HepG2 (cell line): ENCODE measurements around the gene KCNQ2. TPM values are rescaled to one million over a fixed set of nuclear protein-coding genes. Genes with fewer than 3 reads are reported as not detected.
A peak's percentile ranks its signal among the peaks of the same experiment; 100 is the strongest.

Experiments used
- BCL3 ChIP-seq: sonication (generic); formaldehyde crosslinking; IDR thresholded peaks from 2 replicates; pipeline ENCODE4 v1.5.1; 2020; ENCODE audit warnings: mild to moderate bottlenecking, missing genetic modification reagents, moderate library complexity
- CBX1 ChIP-seq: IDR thresholded peaks from one replicate; pipeline ENCODE4 v1.6.1; 2016; ENCODE audit warnings: antibody characterized with exemption, low read depth
- DPF2 ChIP-seq: sonication (generic); formaldehyde crosslinking; IDR thresholded peaks from 2 replicates; pipeline ENCODE4 v1.4.0; 2020; ENCODE audit warnings: mild to moderate bottlenecking, low read depth, missing genetic modification reagents, borderline replicate concordance
- HDAC6 ChIP-seq: fragments of 200-600 bp; sonication (generic); IDR thresholded peaks from 2 replicates; pipeline ENCODE4 v1.7.0; 2017; ENCODE audit warnings: mild to moderate bottlenecking, antibody characterized with exemption, low read length, low read depth
- HNRNPLL ChIP-seq: fragments of 200-400 bp; formaldehyde crosslinking; IDR thresholded peaks from 2 replicates; pipeline ENCODE4 v1.6.1; 2017; ENCODE audit warnings: mild to moderate bottlenecking, low read depth, low read length; ENCODE audit not compliant: poor library complexity, severe bottlenecking
- IRX3 ChIP-seq: sonication (generic); formaldehyde crosslinking; IDR thresholded peaks from 2 replicates; pipeline ENCODE4 v1.8.1; 2023; ENCODE audit warnings: mild to moderate bottlenecking, low read depth, missing genetic modification reagents, borderline replicate concordance
- ISL2 ChIP-seq: sonication (generic); formaldehyde crosslinking; IDR thresholded peaks from 2 replicates; pipeline ENCODE4 v1.5.0; 2020; ENCODE audit warnings: missing genetic modification reagents
- MIXL1 ChIP-seq: IDR thresholded peaks from 2 replicates; pipeline ENCODE4 v1.6.1; 2016
- SKI ChIP-seq: fragments of 450-650 bp; IDR thresholded peaks from one replicate; pipeline ENCODE4 v1.6.1; 2018; ENCODE audit warnings: mild to moderate bottlenecking; ENCODE audit not compliant: partially characterized antibody
- TBP ChIP-seq: sonication (generic); formaldehyde crosslinking; IDR thresholded peaks from 2 replicates; pipeline ENCODE4 v1.5.0; 2020; ENCODE audit warnings: missing genetic modification reagents
- TRIM22 ChIP-seq: fragments of 450-650 bp; IDR thresholded peaks from 2 replicates; pipeline ENCODE4 v1.6.1; 2017
- ZNF232 ChIP-seq: sonication (generic); formaldehyde crosslinking; IDR thresholded peaks from 2 replicates; pipeline ENCODE4 v1.4.0; 2020; ENCODE audit warnings: missing genetic modification reagents, borderline replicate concordance
- ZNF331 ChIP-seq: sonication (generic); formaldehyde crosslinking; IDR thresholded peaks from 2 replicates; pipeline ENCODE4 v1.4.0; 2020; ENCODE audit warnings: missing genetic modification reagents
- ZNF547 ChIP-seq: sonication (generic); formaldehyde crosslinking; IDR thresholded peaks from 2 replicates; pipeline ENCODE4 v1.5.1; 2020; ENCODE audit warnings: mild to moderate bottlenecking, missing genetic modification reagents
- ZNF607 ChIP-seq: sonication (generic); formaldehyde crosslinking; IDR thresholded peaks from 2 replicates; pipeline ENCODE4 v1.5.1; 2020; ENCODE audit warnings: missing genetic modification reagents, mild to moderate bottlenecking, borderline replicate concordance
- ZNF749 ChIP-seq: sonication (generic); formaldehyde crosslinking; IDR thresholded peaks from 2 replicates; pipeline ENCODE4 v1.8.0; 2022; ENCODE audit warnings: mild to moderate bottlenecking, missing genetic modification reagents, moderate library complexity, borderline replicate concordance
- ZNF761 ChIP-seq: sonication (generic); formaldehyde crosslinking; conservative IDR thresholded peaks from 2 replicates; pipeline ENCODE4 v1.4.0; 2020; ENCODE audit warnings: mild to moderate bottlenecking, missing genetic modification reagents
- ZNF773 ChIP-seq: sonication (generic); formaldehyde crosslinking; IDR thresholded peaks from 2 replicates; pipeline ENCODE4 v1.4.0; 2020; ENCODE audit warnings: missing genetic modification reagents, borderline replicate concordance
- ZSCAN22 ChIP-seq: sonication (generic); formaldehyde crosslinking; IDR thresholded peaks from 2 replicates; pipeline ENCODE4 v1.4.0; 2020; ENCODE audit warnings: mild to moderate bottlenecking, missing genetic modification reagents
- polyA plus RNA-seq, 8 experiments: library from polyadenylated mRNA; depleted of rRNA in 3 of 8; stranded (reverse) in 7 of 8; unstranded in 1 of 8; fragments of >200 nt; fragmentation: Illumina TruSeq in 4 of 8; extraction: Trizol in 4 of 8; gene quantifications; 2 replicates each; pipeline versions ENCODE4 v1.2.1 to v1.2.3, GENCODE V29; 2011 to 2016; ENCODE audit warnings: low read depth in 4 of 8, missing spikeins in 1 of 8, mixed read lengths in 1 of 8; ENCODE audit not compliant: insufficient read depth in 1 of 8
- total RNA-seq, 5 experiments: library from RNA; depleted of rRNA; stranded (reverse); fragments of >200 nt; fragmentation: Illumina TruSeq; extraction: Trizol; gene quantifications; 2 replicates each; pipeline ENCODE4 v1.2.3, GENCODE V29; 2016; ENCODE audit warnings: low read depth in 1 of 5
- TF ChIP-seq, protein P1 (sequence below): IDR thresholded peaks from 2 replicates; pipeline ENCODE4 v1.6.1; 2018; ENCODE audit warnings: missing genetic modification reagents, mild to moderate bottlenecking, missing compliant biosample characterization
- TF ChIP-seq, protein P2 (sequence below): sonication (generic); formaldehyde crosslinking; IDR thresholded peaks from 2 replicates; pipeline ENCODE4 v1.5.0; 2020; ENCODE audit warnings: mild to moderate bottlenecking, missing genetic modification reagents
- TF ChIP-seq, protein P3 (sequence below): sonication (generic); formaldehyde crosslinking; IDR thresholded peaks from 2 replicates; pipeline ENCODE4 v1.8.0; 2022; ENCODE audit warnings: missing genetic modification reagents, mild to moderate bottlenecking, moderate library complexity, borderline replicate concordance

Gene KCNQ2
- total and polyA plus RNA-seq, 2 of the 13 experiments (the other 11 are each of a cell fraction or from before 2014, with no cell fraction given), result not detected

DNA sequence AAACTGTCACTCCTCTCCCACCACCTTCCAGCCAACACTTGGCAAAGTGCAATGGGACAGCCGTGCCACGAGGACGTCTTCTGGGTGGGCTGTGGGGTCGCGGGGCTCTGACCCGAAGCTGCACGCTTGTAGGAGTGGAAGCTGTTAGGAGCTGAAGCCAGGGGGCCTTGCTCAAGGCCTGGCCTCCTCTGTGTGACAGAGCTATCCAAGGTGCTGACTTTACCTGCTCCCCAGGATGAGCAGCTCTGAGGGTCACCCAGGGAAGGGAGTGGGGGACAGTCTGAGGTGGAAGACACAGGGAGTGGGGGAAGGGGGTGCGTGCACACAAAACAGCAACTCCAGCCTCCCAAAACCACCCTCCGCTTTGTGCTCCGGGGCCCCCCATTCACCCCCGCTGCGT, 93.8 kb downstream of the KCNQ2 start (continued):
- TF ChIP-seq, protein P1, sequence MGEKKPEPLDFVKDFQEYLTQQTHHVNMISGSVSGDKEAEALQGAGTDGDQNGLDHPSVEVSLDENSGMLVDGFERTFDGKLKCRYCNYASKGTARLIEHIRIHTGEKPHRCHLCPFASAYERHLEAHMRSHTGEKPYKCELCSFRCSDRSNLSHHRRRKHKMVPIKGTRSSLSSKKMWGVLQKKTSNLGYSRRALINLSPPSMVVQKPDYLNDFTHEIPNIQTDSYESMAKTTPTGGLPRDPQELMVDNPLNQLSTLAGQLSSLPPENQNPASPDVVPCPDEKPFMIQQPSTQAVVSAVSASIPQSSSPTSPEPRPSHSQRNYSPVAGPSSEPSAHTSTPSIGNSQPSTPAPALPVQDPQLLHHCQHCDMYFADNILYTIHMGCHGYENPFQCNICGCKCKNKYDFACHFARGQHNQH, result no peak
- no peak for TF ChIP-seq HNRNPLL
- TF ChIP-seq ZNF607, result no peak
- no peak for TF ChIP-seq ISL2
- TF ChIP-seq BCL3 (CRISPR knock-in tag), result 0 out of 2 replicates have a peak, but pooled peaks have one; percentile 55
- TF ChIP-seq ZNF773 (CRISPR knock-in tag), result no peak
- no peak for TF ChIP-seq HDAC6
- TF ChIP-seq ZNF761 (CRISPR knock-in tag), result no peak
- TF ChIP-seq SKI, result no peak
- no peak for TF ChIP-seq IRX3 (CRISPR knock-in tag)
- TF ChIP-seq, protein P2, sequence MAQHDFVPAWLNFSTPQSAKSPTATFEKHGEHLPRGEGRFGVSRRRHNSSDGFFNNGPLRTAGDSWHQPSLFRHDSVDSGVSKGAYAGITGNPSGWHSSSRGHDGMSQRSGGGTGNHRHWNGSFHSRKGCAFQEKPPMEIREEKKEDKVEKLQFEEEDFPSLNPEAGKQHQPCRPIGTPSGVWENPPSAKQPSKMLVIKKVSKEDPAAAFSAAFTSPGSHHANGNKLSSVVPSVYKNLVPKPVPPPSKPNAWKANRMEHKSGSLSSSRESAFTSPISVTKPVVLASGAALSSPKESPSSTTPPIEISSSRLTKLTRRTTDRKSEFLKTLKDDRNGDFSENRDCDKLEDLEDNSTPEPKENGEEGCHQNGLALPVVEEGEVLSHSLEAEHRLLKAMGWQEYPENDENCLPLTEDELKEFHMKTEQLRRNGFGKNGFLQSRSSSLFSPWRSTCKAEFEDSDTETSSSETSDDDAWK (CRISPR knock-in tag), result no peak
- TF ChIP-seq TBP (CRISPR knock-in tag), result no peak
- TF ChIP-seq DPF2 (CRISPR knock-in tag), result no peak
- TF ChIP-seq CBX1, result no peak
- no peak for TF ChIP-seq TRIM22
- 0 out of 2 replicates have a peak, but pooled peaks have one; percentile 33 for TF ChIP-seq ZNF331
- TF ChIP-seq MIXL1 (CRISPR knock-in tag), result no peak
- no peak for TF ChIP-seq ZNF749
- no peak; the same call in 1 of the 2 replicates for TF ChIP-seq ZNF232 (CRISPR knock-in tag)
- TF ChIP-seq ZSCAN22 (CRISPR knock-in tag), result no peak
- no peak; the same call in 1 of the 2 replicates for TF ChIP-seq ZNF547 (CRISPR knock-in tag)
- TF ChIP-seq, protein P3, sequence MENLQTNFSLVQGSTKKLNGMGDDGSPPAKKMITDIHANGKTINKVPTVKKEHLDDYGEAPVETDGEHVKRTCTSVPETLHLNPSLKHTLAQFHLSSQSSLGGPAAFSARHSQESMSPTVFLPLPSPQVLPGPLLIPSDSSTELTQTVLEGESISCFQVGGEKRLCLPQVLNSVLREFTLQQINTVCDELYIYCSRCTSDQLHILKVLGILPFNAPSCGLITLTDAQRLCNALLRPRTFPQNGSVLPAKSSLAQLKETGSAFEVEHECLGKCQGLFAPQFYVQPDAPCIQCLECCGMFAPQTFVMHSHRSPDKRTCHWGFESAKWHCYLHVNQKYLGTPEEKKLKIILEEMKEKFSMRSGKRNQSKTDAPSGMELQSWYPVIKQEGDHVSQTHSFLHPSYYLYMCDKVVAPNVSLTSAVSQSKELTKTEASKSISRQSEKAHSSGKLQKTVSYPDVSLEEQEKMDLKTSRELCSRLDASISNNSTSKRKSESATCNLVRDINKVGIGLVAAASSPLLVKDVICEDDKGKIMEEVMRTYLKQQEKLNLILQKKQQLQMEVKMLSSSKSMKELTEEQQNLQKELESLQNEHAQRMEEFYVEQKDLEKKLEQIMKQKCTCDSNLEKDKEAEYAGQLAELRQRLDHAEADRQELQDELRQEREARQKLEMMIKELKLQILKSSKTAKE (CRISPR knock-in tag), result no peak
